ENCODE measurements around the gene B4GALNT4. TPM values are rescaled to one million over a fixed set of nuclear protein-coding genes. Genes with fewer than 3 reads are reported as not detected.

The B4GALNT4 gene
- total RNA-seq, 6 experiments from 2014 or later: 6.4 to 12.1 (median 8.4) TPM

DNA sequence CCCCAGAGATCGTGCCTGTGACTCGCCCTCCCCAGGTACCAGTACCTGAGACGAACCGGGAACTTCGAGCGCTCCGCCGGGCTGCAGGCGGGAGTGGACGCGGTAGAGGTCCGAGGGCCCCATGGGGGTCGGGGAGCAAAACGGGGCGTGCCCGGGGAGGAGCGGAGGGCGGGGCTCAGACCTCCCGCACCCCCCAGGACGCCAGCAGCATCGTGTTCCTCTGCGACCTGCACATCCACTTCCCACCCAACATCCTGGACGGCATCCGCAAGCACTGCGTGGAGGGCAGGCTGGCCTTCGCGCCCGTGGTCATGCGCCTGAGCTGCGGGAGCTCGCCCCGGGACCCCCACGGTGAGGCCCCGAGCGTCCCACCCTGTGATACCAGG, 10.8 kb downstream of the B4GALNT4 start:
- Mint-ChIP-seq H3K9me3 (no peaks in the 10 kb centered on the region; the same call in 1 of the 2 replicates), H3K36me3 (ENCODE audit: low read depth) (peaks cover 5% of the 10 kb centered on the region; the same call in 1 of the 2 replicates), H3K4me1 (ENCODE audit: low read depth) (peaks cover 8% of the 10 kb centered on the region), H3K27me3 (ENCODE audit: insufficient read depth) (peaks cover 20% of the 10 kb centered on the region), H3K4me3 (no peak overlapping the region), H3K27ac (no peak overlapping the region)
- no peak for DNase-seq
- no peak for TF ChIP-seq CTCF (IDR thresholded peaks at IDR 0.05)

DNA sequence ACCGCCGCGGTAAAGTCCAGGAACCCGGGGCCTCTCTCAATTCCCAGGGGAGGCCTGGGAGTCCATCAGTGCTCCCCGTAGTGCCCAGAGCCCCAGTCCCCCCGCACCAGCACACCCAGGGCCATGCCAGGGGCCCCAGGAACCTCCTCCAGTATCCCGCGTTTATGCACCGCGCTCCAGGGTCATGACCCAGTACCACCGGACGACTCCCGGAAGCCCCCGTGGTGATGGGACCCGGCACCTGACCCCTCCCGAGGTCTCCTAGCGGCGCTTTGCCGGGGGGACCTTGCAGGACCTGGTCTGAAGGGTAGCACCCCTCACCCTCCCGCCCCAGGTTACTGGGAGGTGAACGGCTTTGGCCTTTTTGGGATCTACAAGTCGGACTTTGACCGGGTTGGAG, 11.2 kb downstream of the B4GALNT4 start:
- no peak overlapping the region for H3K4me3 Mint-ChIP-seq

DNA sequence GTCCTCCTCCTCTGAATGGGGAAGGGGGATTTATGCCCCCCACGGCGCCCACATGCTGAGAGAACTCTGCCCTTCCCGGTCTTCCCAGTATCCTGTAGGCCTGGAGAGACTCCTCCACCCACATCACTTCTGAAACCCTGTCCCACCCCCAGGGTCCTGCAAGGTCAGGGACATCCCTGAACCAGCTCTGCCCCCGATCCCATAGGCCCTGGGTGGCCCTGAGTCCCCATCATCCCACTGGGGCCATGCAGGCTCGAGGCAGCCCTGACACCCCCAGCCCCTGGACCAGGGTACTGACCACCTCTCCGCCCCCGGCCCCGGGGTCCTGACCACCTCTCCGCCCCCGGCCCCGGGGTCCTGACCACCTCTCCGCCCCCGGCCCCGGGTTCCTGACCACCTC, 11.7 kb downstream of the B4GALNT4 start:
- Mint-ChIP-seq H3K4me1 (ENCODE audit: low read depth) (peaks cover 8% of the 10 kb centered on the region), H3K27me3 (ENCODE audit: insufficient read depth) (peaks cover 20% of the 10 kb centered on the region), H3K9me3 (no peaks in the 10 kb centered on the region; the same call in 1 of the 2 replicates), H3K27ac (no peak overlapping the region), H3K4me3 (no peak overlapping the region), H3K36me3 (ENCODE audit: low read depth) (peaks cover 5% of the 10 kb centered on the region; the same call in 1 of the 2 replicates)
- no peak for DNase-seq
- TF ChIP-seq CTCF (IDR thresholded peaks at IDR 0.05): no peak

More for the DNA sequence above, 11.2 kb downstream of the B4GALNT4 start:
- peaks cover 20% of the 10 kb centered on the region for H3K27me3 Mint-ChIP-seq (ENCODE audit: insufficient read depth)
- H3K4me1 Mint-ChIP-seq (ENCODE audit: low read depth): peaks cover 8% of the 10 kb centered on the region
- H3K9me3 Mint-ChIP-seq: no peaks in the 10 kb centered on the region; the same call in 1 of the 2 replicates
- H3K36me3 Mint-ChIP-seq (ENCODE audit: low read depth): peaks cover 5% of the 10 kb centered on the region; the same call in 1 of the 2 replicates
- no peak for DNase-seq
- no peak overlapping the region for H3K27ac Mint-ChIP-seq
- TF ChIP-seq CTCF (IDR thresholded peaks at IDR 0.05): no peak

DNA sequence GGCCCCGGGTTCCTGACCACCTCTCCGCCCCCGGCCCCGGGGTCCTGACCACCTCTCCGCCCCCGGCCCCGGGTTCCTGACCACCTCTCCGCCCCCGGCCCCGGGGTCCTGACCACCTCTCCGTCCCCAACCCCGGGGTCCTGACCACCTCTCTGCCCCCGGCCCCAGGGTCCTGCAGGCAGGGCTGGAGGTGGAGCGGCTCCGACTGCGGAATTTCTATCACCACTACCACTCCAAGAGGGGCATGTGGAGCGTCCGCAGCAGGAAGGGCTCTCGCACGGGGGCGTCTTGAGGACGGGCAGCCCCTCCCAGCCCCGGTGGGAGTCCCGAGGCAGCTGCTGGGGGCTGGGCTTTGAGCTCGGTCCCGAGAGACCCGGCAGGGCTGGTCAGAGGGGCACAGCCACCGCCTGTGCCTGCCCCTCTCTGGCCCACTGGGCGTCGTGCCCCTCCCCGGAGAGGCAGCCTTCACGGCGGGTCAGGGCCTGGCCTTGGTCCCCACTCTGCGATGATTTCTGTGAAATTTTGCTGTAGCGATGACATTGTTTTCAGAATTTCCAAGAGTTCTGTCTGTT, 12.3 kb downstream of the B4GALNT4 start:
- no peak for DNase-seq
- Mint-ChIP-seq H3K27me3 (ENCODE audit: insufficient read depth) (peaks cover 20% of the 10 kb centered on the region), H3K4me3 (no peak overlapping the region), H3K36me3 (ENCODE audit: low read depth) (peaks cover 6% of the 10 kb centered on the region; the same call in 1 of the 2 replicates), H3K9me3 (no peaks in the 10 kb centered on the region; the same call in 1 of the 2 replicates), H3K27ac (no peak overlapping the region), H3K4me1 (ENCODE audit: low read depth) (peaks cover 9% of the 10 kb centered on the region)
- TF ChIP-seq CTCF (IDR thresholded peaks at IDR 0.05): no peak

- no peaks in the 10 kb centered on the region; the same call in 1 of the 2 replicates for H3K9me3 Mint-ChIP-seq
- peaks cover 11% of the 10 kb centered on the region; the same call in 1 of the 2 replicates for H3K36me3 Mint-ChIP-seq (ENCODE audit: low read depth)
- TF ChIP-seq CTCF (IDR thresholded peaks at IDR 0.05): no peak
- DNase-seq: no peak
- peaks cover 15% of the 10 kb centered on the region for H3K4me1 Mint-ChIP-seq (ENCODE audit: low read depth)
- no peak overlapping the region for H3K4me3 Mint-ChIP-seq
- peaks cover 20% of the 10 kb centered on the region for H3K27me3 Mint-ChIP-seq (ENCODE audit: insufficient read depth)
- H3K27ac Mint-ChIP-seq: no peak overlapping the region
Observed at GRCh38 chr11:382081-382629, 12.9 kb downstream of the B4GALNT4 start.

All from HFFc6 (cell line).